GM20000 (cell line): ENCODE results near the gene STRN4.

ENCODE experiments used
- DNase-seq: peaks from one replicate; pipeline ENCODE4 v3.0.0; 2012; ENCODE audit warnings: low spot score
- CTCF ChIP-seq: IDR thresholded peaks from 2 replicates; pipeline ENCODE4 v1.5.1; 2012; ENCODE audit warnings: mild to moderate bottlenecking, control low read depth; ENCODE audit errors: extremely low read depth, missing control alignments

STRN4 gene

GRCh38 chr19:46678110-46678732, 68.0 kb downstream of the STRN4 start:
- no peak for DNase-seq
- TF ChIP-seq CTCF = no peak

DNA sequence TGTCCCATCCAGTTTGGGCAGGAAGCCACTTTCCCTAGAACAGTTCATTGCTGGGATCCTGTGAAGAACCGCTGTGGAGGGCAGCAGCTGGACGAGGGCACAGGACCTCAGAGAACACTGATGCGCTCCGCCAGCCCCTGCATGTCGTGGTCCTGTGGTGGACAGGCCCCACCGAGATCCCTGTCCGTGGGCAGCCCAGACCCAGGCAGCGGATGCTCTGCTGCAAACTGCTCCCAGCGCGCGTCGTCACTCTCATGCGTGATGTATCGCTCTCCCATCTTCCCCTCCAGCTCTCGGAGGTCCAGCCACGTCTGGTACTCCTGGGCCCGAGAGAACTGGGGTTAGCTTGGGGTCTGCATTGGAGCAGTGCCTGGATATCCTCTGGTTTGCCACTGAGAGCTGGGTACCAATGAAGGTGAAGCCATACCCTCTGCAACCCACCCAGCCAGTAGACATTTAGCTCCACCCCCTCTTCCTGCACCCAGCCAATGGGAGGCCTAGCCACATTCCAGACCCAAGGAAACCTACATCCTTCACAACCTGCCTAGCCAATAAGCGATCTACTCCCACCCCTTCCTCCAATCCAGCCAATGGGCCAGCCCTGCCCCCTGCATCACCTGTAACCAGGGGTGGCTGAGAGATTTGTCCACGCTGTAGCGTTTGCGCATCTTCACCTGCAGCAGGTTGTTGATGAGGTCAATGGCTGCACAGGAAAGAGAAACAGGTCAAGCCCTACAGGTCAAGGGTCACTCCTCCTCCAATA, 71.7 kb downstream of the STRN4 start:
- no peak for DNase-seq
- TF ChIP-seq CTCF = no peak

GRCh38 chr19:46670813-46671212, 75.4 kb downstream of the STRN4 start:
- DNase-seq = no peak
- TF ChIP-seq CTCF = no peak
